Neuronal stem cell (in vitro differentiated cells): ENCODE data around the gene PRRC1.
"Not testable (repeated sequence)": the region's sequence is repeated elsewhere in the genome, so short reads cannot be mapped to it uniquely, and the experiment has no call there.

ENCODE experiments used
- DNase-seq: peaks from one replicate; pipeline ENCODE4 v3.0.0-alpha.2; 2013; ENCODE audit warnings: low spot score
- H2AFZ ChIP-seq: one replicate; pipeline ENCODE4 v1.6.1; 2013; ENCODE audit warnings: mild to moderate bottlenecking, low read length, inconsistent platforms
- H2AK5ac ChIP-seq: 2 replicates; pipeline ENCODE4 v1.6.1; 2013; ENCODE audit warnings: low read depth, mild to moderate bottlenecking, inconsistent platforms, low read length, moderate library complexity, mixed read lengths
- H2BK120ac ChIP-seq: 2 replicates; pipeline ENCODE4 v1.6.1; 2013; ENCODE audit warnings: low read depth, mild to moderate bottlenecking, inconsistent platforms, low read length, moderate library complexity, mixed read lengths
- H2BK12ac ChIP-seq: one replicate; pipeline ENCODE4 v1.6.1; 2013; ENCODE audit warnings: low read length, inconsistent platforms
- H2BK15ac ChIP-seq: 2 replicates; pipeline ENCODE4 v1.6.1; 2013; ENCODE audit warnings: mild to moderate bottlenecking, low read length, inconsistent platforms, mixed read lengths
- H2BK5ac ChIP-seq: one replicate; pipeline ENCODE4 v1.6.1; 2013; ENCODE audit warnings: inconsistent platforms, mild to moderate bottlenecking, low read length, moderate library complexity
- H3K14ac ChIP-seq: one replicate; pipeline ENCODE4 v1.6.1; 2013; ENCODE audit warnings: low read length, inconsistent platforms
- H3K18ac ChIP-seq: 2 replicates; pipeline ENCODE4 v1.6.1; 2013; ENCODE audit warnings: low read length, inconsistent platforms
- H3K23ac ChIP-seq: 2 replicates; pipeline ENCODE4 v1.6.1; 2013; ENCODE audit warnings: low read depth, mild to moderate bottlenecking, mixed read lengths, low read length, inconsistent platforms; ENCODE audit not compliant: poor library complexity
- H3K27ac ChIP-seq: replicated peaks from 3 replicates; pipeline ENCODE4 v1.5.1; 2013; ENCODE audit warnings: low read length, inconsistent platforms
- H3K27me3 ChIP-seq, 3 experiments: 2 replicates each; pipeline ENCODE4 v1.6.1; 2013; ENCODE audit warnings: low read length in 3 of 3, mild to moderate bottlenecking in 2 of 3, inconsistent platforms in 1 of 3, low read depth in 1 of 3, mixed read lengths in 1 of 3, moderate library complexity in 1 of 3; ENCODE audit not compliant: control insufficient read depth in 3 of 3, insufficient read depth in 3 of 3
- H3K36me3 ChIP-seq, 2 donors: replicated peaks in 1 of 2; 2 replicates each; pipeline ENCODE4 v1.6.1; 2013; ENCODE audit warnings: low read length in 2 of 2; ENCODE audit not compliant: control insufficient read depth in 2 of 2, insufficient read depth in 2 of 2
- H3K4ac ChIP-seq: 2 replicates; pipeline ENCODE4 v1.6.1; 2013; ENCODE audit warnings: inconsistent platforms, mild to moderate bottlenecking, low read length, moderate library complexity
- H3K4me1 ChIP-seq, 2 donors: 1 replicate in 1 of 2; 2 replicates in 1 of 2; pipeline ENCODE4 v1.6.1; 2013; ENCODE audit warnings: low read length in 2 of 2, low read depth in 1 of 2; ENCODE audit not compliant: control insufficient read depth in 2 of 2, insufficient read depth in 1 of 2
- H3K4me2 ChIP-seq: one replicate; pipeline ENCODE4 v1.6.1; 2013; ENCODE audit warnings: mild to moderate bottlenecking, low read length, inconsistent platforms; ENCODE audit not compliant: insufficient read depth, poor library complexity, severe bottlenecking
- H3K4me3 ChIP-seq, 2 donors: 2 replicates each; pipeline ENCODE4 v1.5.1; 2013; ENCODE audit warnings: low read length in 2 of 2, mild to moderate bottlenecking in 2 of 2, inconsistent platforms in 1 of 2, moderate library complexity in 1 of 2
- H3K79me1 ChIP-seq: one replicate; pipeline ENCODE4 v1.6.1; 2013; ENCODE audit warnings: low read depth, mild to moderate bottlenecking, inconsistent platforms, low read length, moderate library complexity
- H3K9ac ChIP-seq: one replicate; pipeline ENCODE4 v1.6.1; 2013; ENCODE audit warnings: mild to moderate bottlenecking, low read depth, low read length, inconsistent platforms; ENCODE audit not compliant: poor library complexity
- H3K9me3 ChIP-seq, 2 donors: replicated peaks in 1 of 2; 2 replicates each; pipeline versions ENCODE3 to v1.6.1; 2013; ENCODE audit warnings: low read length in 2 of 2, mild to moderate bottlenecking in 2 of 2, inconsistent platforms in 1 of 2, low read depth in 1 of 2, mixed read lengths in 1 of 2, moderate library complexity in 1 of 2; ENCODE audit not compliant: control insufficient read depth in 2 of 2, insufficient read depth in 1 of 2
- H4K8ac ChIP-seq: one replicate; pipeline ENCODE4 v1.6.1; 2013; ENCODE audit warnings: low read depth, mild to moderate bottlenecking, inconsistent platforms, low read length, moderate library complexity
- H4K91ac ChIP-seq: one replicate; pipeline ENCODE4 v1.6.1; 2013; ENCODE audit warnings: low read length, low read depth, mild to moderate bottlenecking, inconsistent platforms; ENCODE audit not compliant: poor library complexity
- WGBS, 2 donors: extraction: QIAGEN DNeasy Blood & Tissue Kit; methylation state at CpG; one replicate each; pipeline ENCODE4 v1.1.7; 2013; ENCODE audit warnings: missing lambda C conversion rate in 2 of 2, mixed read lengths in 1 of 2; ENCODE audit not compliant: insufficient read length in 2 of 2, insufficient replicate concordance in 1 of 2; ENCODE audit errors: extremely low coverage in 2 of 2; 5-methylcytosine and 5-hydroxymethylcytosine counted together

PRRC1 gene

DNA sequence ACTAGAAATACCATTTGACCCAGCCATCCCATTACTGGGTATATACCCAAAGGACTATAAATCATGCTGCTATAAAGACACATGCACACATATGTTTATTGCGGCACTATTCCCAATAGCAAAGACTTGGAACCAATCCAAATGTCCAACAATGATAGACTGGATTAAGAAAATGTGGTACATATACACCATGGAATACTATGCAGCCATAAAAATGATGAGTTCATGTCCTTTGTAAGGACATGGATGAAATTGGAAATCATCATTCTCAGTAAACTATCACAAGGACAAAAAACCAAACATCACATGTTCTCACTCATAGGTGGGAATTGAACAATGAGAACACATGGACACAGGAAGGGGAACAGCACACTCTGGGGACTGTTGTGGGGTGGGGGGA, 27.8 kb downstream of the PRRC1 start:
- not testable (repeated sequence) for H3K14ac ChIP-seq, H3K4me1 ChIP-seq, H3K79me1 ChIP-seq, H2BK5ac ChIP-seq, H2BK12ac ChIP-seq, H2BK120ac ChIP-seq, H3K4me3 ChIP-seq, H3K4ac ChIP-seq, H3K27ac ChIP-seq, H3K4me2 ChIP-seq, H4K8ac ChIP-seq, H3K9ac ChIP-seq, H3K18ac ChIP-seq, DNase-seq, H3K23ac ChIP-seq, H4K91ac ChIP-seq, H3K27me3 ChIP-seq, H2AFZ ChIP-seq, H2BK15ac ChIP-seq, H2AK5ac ChIP-seq
- H3K9me3 ChIP-seq, result peaks cover 0 to 13% of the 10 kb centered on the region in 2 donors
- H3K36me3 ChIP-seq, result peaks cover 0 to 53% of the 10 kb centered on the region in 2 donors
- WGBS, 2 donors, result no CpG with 5 or more reads among the region's 1 CpG

DNA sequence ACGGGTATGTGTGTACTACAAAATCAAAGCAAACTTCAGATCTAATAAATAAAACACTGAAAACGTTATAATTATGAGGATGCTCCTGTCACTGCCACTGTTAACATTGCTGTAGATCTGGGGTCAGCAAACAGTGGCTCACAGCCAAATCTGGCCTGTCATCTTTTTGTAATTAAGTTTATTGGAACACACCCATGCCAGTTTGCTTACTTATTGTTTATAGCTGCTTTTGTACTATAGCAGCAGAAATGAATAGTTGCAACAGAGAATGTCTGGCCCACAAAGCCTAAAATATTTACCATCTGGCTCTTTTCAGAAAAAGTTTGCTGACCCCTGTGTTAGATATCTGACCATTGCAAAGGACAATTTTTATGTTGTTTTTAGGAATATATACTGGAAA, 32.1 kb downstream of the PRRC1 start:
- Histone ChIP-seq H3K36me3 (peaks cover 4 to 90% of the 10 kb centered on the region in 2 donors), H2BK12ac (no peak overlapping the region), H3K27ac (no peak overlapping the region), H3K14ac (no peak overlapping the region), H3K4me3 (no peak overlapping the region), H3K27me3 (no peaks in the 10 kb centered on the region), H2BK15ac (no peak overlapping the region), H2BK5ac (no peak overlapping the region), H3K23ac (no peak overlapping the region), H3K9me3 (peaks cover 0 to 4% of the 10 kb centered on the region in 2 donors), H3K9ac (no peak overlapping the region), H4K8ac (no peak overlapping the region), H2AFZ (no peak overlapping the region), H3K79me1 (peaks cover 2% of the 10 kb centered on the region), H3K4me1 (no peaks in the 10 kb centered on the region), H3K18ac (no peak overlapping the region), H4K91ac (no peak overlapping the region), H2BK120ac (no peak overlapping the region), H2AK5ac (no peak overlapping the region), H3K4me2 (no peak overlapping the region), H3K4ac (no peak overlapping the region)
- WGBS, 2 donors, result no CpG with 5 or more reads among the region's 2 CpGs
- DNase-seq, result no peak

DNA sequence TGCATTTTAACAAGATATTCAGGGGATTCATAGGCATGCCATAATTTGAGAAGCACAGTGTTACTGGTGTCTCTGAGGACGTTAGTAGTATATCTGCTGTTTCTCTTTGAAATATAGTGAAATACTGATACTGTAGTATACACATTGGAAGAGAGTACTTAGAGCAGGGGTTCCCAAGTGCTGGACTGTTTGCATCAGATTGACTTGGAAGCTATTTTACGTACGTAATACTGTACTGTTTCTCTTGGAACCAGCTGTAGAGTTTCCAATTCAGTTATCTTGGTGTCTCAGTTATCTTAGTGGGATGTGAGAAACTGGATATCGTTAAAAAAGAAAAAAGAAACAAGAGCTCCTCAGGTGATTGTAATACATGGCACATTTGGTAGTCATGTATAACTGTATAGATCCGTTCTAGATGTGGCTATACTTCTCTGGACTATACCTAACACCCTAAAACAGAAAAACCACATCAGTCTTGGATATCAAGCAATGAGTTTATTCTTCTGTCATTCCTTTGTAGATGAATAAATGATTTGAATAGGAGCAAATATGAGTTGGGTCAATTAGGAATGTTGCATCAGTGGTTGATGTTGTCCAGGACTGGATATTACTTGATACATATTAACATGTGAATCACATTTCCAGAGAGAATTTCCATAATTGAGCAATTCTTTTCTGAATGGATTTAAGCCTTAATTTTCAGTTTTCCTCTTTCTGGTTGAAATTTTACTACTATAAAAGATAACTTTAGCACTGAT, 33.4 kb downstream of the PRRC1 start:
- H2BK15ac ChIP-seq, result no peak overlapping the region

DNA sequence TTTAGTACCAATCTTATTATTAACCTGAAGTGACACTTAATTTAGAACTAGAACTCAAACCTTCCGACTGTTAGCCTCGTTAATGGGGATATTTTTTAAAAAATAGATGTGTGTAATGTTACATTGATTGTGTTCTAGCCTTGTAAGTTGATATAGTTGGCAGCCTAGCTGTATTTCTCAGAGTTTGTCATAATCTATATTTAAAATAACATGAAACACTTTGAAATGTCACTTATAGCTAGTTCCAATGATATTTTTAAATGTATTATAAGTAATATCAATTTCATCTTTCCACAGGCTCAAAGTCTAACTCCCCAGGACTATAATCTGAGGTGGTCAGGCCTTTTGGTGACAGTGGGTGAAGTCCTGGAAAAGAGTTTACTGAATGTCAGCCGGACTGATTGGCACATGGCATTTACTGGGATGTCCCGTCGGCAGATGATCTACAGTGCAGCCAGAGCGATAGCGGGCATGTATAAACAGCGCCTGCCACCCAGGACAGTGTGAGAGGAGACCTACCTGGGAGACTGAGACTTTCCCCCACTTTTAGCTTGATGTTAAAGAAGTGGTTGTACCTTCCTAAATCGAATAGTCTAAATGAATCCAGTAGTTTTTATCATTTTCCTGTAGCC, 34.1 kb downstream of the PRRC1 start:
- no peak overlapping the region for H3K4ac ChIP-seq
- no peaks in the 10 kb centered on the region for H3K9me3 ChIP-seq
- no peak overlapping the region for H3K4me2 ChIP-seq
- no peaks in the 10 kb centered on the region for H3K4me1 ChIP-seq
- H3K18ac ChIP-seq, result no peak overlapping the region
- H3K27ac ChIP-seq, result no peak overlapping the region
- H2AK5ac ChIP-seq, result no peak overlapping the region
- H3K23ac ChIP-seq, result no peak overlapping the region
- no peak overlapping the region for H2BK15ac ChIP-seq
- no peaks in the 10 kb centered on the region for H3K27me3 ChIP-seq
- no peak overlapping the region for H4K91ac ChIP-seq
- H2BK5ac ChIP-seq, result no peak overlapping the region
- no peak overlapping the region for H2BK120ac ChIP-seq
- no peak overlapping the region for H2BK12ac ChIP-seq
- no peak overlapping the region for H4K8ac ChIP-seq
- no peak for DNase-seq
- no peak overlapping the region for H3K14ac ChIP-seq
- no peak overlapping the region for H2AFZ ChIP-seq
- H3K4me3 ChIP-seq, result no peak overlapping the region
- H3K36me3 ChIP-seq, result peaks cover 4 to 93% of the 10 kb centered on the region in 2 donors
- peaks cover 2% of the 10 kb centered on the region for H3K79me1 ChIP-seq
- WGBS, 2 donors, result no CpG with 5 or more reads among the region's 9 CpGs
- H3K9ac ChIP-seq, result no peak overlapping the region

More for the DNA sequence above, 33.4 kb downstream of the PRRC1 start:
- Histone ChIP-seq H3K4me3 (no peak overlapping the region), H3K18ac (no peak overlapping the region), H2AK5ac (no peak overlapping the region), H2BK12ac (no peak overlapping the region), H3K36me3 (peaks cover 4 to 99% of the 10 kb centered on the region in 2 donors), H3K9me3 (peaks cover 0 to 3% of the 10 kb centered on the region in 2 donors), H4K91ac (no peak overlapping the region), H2AFZ (no peak overlapping the region), H3K27me3 (no peaks in the 10 kb centered on the region), H3K4me2 (no peak overlapping the region), H3K27ac (no peak overlapping the region), H3K14ac (no peak overlapping the region), H3K4me1 (no peaks in the 10 kb centered on the region), H3K79me1 (peaks cover 2% of the 10 kb centered on the region), H3K4ac (no peak overlapping the region), H3K9ac (no peak overlapping the region), H2BK120ac (no peak overlapping the region), H2BK5ac (no peak overlapping the region), H3K23ac (no peak overlapping the region), H4K8ac (no peak overlapping the region)
- WGBS, 2 donors, result no CpG with 5 or more reads among the region's 5 CpGs
- DNase-seq, result no peak
